MG63 (cell line): ENCODE results near the gene RXFP1. TPM values are rescaled to one million over a fixed set of nuclear protein-coding genes. Genes with fewer than 3 reads are reported as not detected.

Experiments used
- DNase-seq: peaks from one replicate; pipeline ENCODE4 v3.0.0-alpha.2; 2020
- H3K27me3 ChIP-seq: fragments of 250-450 bp; sonication (Bioruptor Pico); 2 replicates; pipeline ENCODE4 v1.5.1; 2020; ENCODE audit warnings: mild to moderate bottlenecking, moderate library complexity
- H3K36me3 ChIP-seq: fragments of 250-450 bp; sonication (Bioruptor Pico); 2 replicates; pipeline ENCODE4 v1.5.1; 2020; ENCODE audit warnings: mild to moderate bottlenecking, moderate library complexity
- H3K4me3 ChIP-seq: fragments of 250-450 bp; sonication (Bioruptor Pico); 2 replicates; pipeline ENCODE4 v1.5.1; 2020; ENCODE audit warnings: mild to moderate bottlenecking, moderate library complexity
- H3K9me3 ChIP-seq: fragments of 250-450 bp; sonication (Bioruptor Pico); 2 replicates; pipeline ENCODE4 v1.5.1; 2020; ENCODE audit warnings: mild to moderate bottlenecking, moderate library complexity
- total RNA-seq: library from RNA; depleted of rRNA; stranded (reverse); fragments of >200 nt; shearing (Covaris generic); gene quantifications from 2 replicates; pipeline ENCODE4 v1.2.3, GENCODE V29; 2014; ENCODE audit warnings: low replicate concordance; rRNA removed

RXFP1 gene
- total RNA-seq, 1 experiment from 2014 or later = not detected

DNA sequence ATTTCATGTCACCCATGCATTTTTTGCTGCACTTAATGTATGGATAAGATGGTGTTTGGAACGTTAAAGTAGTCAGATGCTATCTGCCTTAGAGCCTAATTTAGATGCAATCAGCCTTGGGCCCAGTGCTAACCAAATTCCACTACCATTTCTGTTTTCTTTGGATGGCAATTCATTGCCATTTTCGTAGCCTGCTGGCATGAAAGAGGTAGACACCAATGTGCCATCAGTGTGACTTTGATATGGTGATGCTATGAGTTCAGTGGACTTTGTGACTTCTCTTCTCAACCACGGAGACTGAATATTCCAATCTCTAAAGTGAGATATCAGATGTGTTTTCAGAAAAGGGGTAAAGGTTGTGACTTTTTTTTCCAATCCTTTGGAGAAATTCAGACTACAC, 152.0 kb downstream of the RXFP1 start:
- no peak for DNase-seq
- Histone ChIP-seq H3K36me3 (peaks cover 27% of the 10 kb centered on the region), H3K9me3 (no peaks in the 10 kb centered on the region), H3K4me3 (peak overlapping the region; percentile 92), H3K27me3 (no peaks in the 10 kb centered on the region)

DNA sequence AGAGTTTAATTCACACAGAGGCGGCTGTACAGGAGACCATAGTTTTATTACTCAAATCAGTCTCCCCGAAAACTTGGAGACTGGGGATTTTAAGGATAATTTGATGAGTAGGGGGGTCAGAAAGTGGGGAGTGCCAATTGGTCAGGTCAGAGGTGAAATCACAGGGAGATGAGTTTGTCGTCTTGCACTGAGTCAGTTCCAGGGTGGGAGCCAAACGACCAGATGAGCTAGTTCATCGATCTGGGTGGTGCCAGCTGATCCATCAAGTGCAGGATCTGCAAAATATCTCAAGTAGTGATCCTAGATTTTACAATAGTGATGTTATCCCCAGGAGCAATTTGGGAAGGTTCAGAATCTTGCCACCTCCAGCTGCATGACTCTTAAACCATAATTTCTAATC, 154.4 kb downstream of the RXFP1 start:
- Histone ChIP-seq H3K36me3 (peaks cover 21% of the 10 kb centered on the region), H3K9me3 (no peaks in the 10 kb centered on the region), H3K27me3 (no peaks in the 10 kb centered on the region), H3K4me3 (no peak overlapping the region)
- DNase-seq = peak; percentile 66

GRCh38 chr4:158678767-158679166, 157.1 kb downstream of the RXFP1 start:
- H3K27me3 ChIP-seq = no peaks in the 10 kb centered on the region
- no peaks in the 10 kb centered on the region for H3K9me3 ChIP-seq
- no peak overlapping the region for H3K4me3 ChIP-seq
- H3K36me3 ChIP-seq = peaks cover 41% of the 10 kb centered on the region
- DNase-seq = no peak

GRCh38 chr4:158681629-158682028, 159.9 kb downstream of the RXFP1 start:
- Histone ChIP-seq H3K9me3 (no peaks in the 10 kb centered on the region), H3K4me3 (no peak overlapping the region), H3K27me3 (no peaks in the 10 kb centered on the region), H3K36me3 (peaks cover 65% of the 10 kb centered on the region)
- DNase-seq = no peak

DNA sequence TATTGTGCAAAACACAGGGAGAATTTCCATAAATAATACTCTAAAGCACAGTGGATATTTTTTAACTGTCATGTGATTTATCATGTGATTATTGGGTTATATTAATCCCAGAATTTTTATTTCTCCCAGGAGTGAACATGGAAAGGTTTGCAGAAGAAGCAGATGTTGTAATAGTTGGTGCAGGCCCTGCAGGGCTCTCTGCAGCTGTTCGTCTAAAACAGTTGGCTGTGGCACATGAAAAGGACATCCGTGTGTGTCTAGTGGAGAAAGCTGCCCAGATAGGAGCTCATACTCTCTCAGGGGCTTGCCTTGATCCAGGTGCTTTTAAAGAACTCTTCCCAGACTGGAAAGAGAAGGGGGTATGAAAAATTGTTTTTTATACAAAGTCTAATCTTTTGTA, 160.4 kb downstream of the RXFP1 start:
- Histone ChIP-seq H3K27me3 (no peaks in the 10 kb centered on the region), H3K9me3 (no peaks in the 10 kb centered on the region), H3K4me3 (no peak overlapping the region), H3K36me3 (peaks cover 68% of the 10 kb centered on the region)
- no peak for DNase-seq

DNA sequence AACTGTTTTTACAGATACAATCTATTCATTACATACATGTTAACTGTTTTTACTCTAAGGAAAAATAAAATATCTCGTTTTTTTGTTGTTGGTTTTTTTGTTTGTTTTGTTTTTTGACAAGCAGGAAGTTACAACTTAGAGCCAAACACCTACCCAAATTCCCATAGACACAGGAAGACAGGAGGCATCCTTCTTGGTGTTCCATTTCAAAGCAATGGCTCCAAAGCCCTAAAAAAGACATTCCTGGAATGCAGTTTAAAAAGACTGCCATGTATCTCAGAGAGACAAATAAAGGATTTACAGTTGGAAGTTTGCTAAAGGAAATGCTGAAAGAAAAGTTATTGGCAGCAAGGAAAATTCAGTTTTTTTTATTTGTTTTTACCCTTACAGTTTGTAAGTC, 167.1 kb downstream of the RXFP1 start:
- DNase-seq = no peak
- Histone ChIP-seq H3K9me3 (no peaks in the 10 kb centered on the region), H3K27me3 (no peaks in the 10 kb centered on the region)

More for the DNA sequence above, 167.1 kb downstream of the RXFP1 start:
- peaks cover 69% of the 10 kb centered on the region for H3K36me3 ChIP-seq
- no peak overlapping the region for H3K4me3 ChIP-seq

Other genes starting within 250 kb of the RXFP1 start
- gene C4orf46, start 150.0 kb downstream of the RXFP1 start, total RNA-seq = 96.1 and 152 TPM in 2 replicates
- 117 and 228 TPM in 2 replicates for gene ETFDH, start 150.4 kb downstream of the RXFP1 start, total RNA-seq
- 125 and 212 TPM in 2 replicates for gene PPID, start 201.5 kb downstream of the RXFP1 start, total RNA-seq
- gene FNIP2, start 247.1 kb downstream of the RXFP1 start, total RNA-seq = 7.7 and 11.1 TPM in 2 replicates